GM19043 (cell line): ENCODE results near the gene MYT1.

Experiments
- ATAC-seq: cut with Tn5 transposase; IDR thresholded peaks from one replicate; pipeline ENCODE4 v1.9.1; 2021; ENCODE audit warnings: low read depth; ENCODE audit not compliant: unreplicated experiment

Gene MYT1

DNA sequence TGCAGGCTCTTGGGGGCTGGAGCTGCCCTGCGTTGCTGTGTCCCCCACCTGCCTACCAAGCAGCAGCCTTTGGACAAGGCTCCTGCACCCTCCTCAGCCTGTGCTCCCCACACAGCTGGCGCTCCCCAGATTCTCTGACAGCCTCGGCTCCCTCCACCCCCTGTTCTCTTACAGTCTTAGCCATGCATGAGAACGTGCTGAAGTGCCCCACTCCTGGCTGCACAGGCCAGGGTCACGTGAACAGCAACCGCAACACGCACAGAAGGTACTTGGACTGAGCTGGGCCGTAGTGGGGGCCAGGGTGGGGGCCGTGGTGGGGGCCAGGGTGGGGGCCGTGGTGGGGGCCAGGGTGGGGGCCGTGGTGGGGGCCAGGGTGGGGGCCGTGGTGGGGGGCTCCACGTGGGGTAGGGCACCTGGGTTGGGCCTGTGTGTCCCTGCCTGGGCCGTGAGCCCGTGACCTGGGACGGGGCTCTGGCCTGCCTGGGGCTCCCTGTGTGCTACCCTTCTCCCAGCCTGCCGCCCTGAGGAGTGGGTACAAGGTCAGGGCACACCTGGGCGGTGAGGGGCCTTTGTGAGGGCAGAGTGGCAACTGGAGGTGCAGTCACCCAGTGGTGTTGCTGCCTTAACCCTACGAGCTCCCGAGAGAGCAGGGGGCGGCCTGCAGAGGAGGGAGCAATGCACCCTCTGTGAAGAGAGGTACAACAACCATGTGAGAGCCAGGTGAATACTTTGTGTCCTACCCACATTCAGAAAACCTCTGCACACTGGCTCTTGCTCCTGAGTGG is 47.8 kb downstream of the MYT1 start:
- ATAC-seq = no peak

DNA sequence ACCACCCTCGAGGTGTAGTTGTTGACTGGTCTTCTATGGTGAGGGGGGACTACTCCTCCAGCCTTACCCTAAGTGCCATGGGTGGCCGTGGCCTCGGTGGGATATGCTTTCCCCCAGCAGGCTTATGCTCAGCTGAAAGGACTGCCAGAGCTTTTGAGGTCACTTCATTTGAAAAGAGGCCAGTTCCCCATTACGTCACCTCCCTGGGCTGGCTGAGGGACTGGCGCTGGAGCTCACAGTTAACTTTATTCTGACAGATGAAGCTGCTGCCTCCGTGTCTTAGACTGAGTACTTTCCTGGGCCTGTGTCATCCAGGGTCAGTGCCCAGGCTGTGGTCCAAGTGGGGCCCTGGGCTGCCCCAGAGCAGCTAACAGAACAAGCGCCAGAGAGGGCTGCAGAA is 48.5 kb downstream of the MYT1 start:
- ATAC-seq = no peak

- no peak for ATAC-seq
Measured at GRCh38 chr20:64214113-64214512, 49.9 kb downstream of the MYT1 start.

DNA sequence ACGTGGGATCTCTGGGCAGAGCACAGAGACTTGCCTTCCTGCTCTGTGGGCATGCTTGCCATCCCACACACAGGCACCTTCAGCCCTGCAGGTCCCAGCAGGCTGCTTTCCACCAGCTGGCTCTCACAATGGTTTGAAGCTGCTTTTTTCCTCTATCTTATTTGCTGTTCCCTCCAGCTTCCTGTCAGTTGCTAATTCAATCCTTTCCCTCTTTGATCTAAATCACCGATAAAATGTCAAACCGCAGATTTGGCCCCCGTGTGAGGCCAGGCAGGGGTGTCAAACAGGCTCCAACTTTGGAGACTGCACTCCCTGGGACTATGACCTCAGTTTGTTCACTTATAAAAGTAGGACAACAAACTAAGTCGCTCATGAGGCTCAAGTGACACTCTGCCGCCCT is 50.7 kb downstream of the MYT1 start:
- ATAC-seq = no peak

GRCh38 chr20:64216036-64216435 is 51.8 kb downstream of the MYT1 start:
- ATAC-seq = no peak

- no peak for ATAC-seq
Measured at GRCh38 chr20:64216910-64217309, 52.7 kb downstream of the MYT1 start.

- ATAC-seq = no peak
Measured at GRCh38 chr20:64217539-64218221, 53.4 kb downstream of the MYT1 start.

DNA sequence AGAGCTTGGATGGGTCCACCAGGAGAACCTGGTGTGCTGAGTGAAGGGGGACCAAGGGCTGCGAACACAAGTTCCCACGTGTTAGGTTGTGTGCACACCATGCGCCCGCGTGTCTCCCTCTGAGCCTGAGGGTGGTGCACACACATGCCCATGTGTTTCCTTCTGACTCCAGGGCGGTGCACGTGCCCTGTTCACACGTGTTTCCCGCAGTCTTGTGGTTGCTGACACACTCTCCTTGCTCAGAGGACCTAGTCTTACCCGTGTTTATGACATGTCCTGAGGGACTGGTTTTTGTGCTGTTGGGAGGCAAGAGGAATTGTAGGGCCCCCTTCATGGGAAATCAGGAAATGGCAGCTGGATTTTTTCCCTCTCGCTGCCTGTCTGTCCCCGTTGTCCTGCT is 55.0 kb downstream of the MYT1 start:
- ATAC-seq = no peak

DNA sequence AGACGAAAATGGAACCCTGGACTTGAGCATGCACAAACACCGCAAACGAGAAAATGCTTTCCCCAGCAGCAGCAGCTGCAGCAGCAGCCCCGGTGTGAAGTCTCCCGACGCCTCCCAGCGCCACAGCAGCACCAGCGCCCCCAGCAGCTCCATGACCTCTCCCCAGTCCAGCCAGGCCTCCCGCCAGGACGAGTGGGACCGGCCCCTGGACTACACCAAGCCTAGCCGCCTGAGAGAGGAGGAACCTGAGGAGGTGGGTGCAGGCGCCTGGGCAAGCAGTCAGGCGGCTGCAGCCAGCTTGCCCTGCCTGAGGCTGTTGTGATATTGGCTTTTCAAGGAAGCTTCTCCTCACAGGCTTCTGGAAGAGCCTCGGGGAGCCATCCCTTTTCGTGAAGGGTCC is 55.5 kb downstream of the MYT1 start:
- ATAC-seq = no peak

GRCh38 chr20:64220420-64220819 is 56.2 kb downstream of the MYT1 start:
- ATAC-seq = no peak

- ATAC-seq = no peak
Measured at GRCh38 chr20:64220891-64221527, 56.8 kb downstream of the MYT1 start.

GRCh38 chr20:64222291-64222735 is 58.1 kb downstream of the MYT1 start:
- no peak for ATAC-seq

- ATAC-seq = no peak
Measured at GRCh38 chr20:64222851-64223525, 58.7 kb downstream of the MYT1 start.

GRCh38 chr20:64223526-64224067 is 59.3 kb downstream of the MYT1 start:
- ATAC-seq = no peak

GRCh38 chr20:64224351-64225170 is 60.3 kb downstream of the MYT1 start:
- no peak for ATAC-seq

DNA sequence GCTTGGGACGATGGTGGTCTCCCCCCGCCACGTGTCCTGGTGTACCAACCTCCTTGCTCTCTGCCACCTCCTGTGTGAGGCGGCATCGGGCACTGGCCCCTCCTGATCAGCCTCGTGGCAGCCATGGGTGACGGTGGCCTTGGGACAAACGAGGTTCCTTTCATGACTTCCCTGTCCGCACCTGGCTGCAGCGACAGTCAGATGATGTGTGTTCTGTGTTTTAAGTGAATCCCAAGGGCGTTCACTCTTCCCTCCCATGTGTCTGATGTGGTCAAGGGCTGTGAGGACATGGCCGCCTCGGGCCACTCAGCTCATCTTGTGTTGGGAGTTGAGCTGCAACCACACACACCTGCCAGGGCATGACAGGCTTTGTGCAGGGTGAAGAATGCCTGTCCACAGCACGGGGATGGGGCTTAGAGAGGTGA is 60.9 kb downstream of the MYT1 start:
- no peak for ATAC-seq

- no peak for ATAC-seq
Measured at GRCh38 chr20:64225828-64226598, 61.8 kb downstream of the MYT1 start.

DNA sequence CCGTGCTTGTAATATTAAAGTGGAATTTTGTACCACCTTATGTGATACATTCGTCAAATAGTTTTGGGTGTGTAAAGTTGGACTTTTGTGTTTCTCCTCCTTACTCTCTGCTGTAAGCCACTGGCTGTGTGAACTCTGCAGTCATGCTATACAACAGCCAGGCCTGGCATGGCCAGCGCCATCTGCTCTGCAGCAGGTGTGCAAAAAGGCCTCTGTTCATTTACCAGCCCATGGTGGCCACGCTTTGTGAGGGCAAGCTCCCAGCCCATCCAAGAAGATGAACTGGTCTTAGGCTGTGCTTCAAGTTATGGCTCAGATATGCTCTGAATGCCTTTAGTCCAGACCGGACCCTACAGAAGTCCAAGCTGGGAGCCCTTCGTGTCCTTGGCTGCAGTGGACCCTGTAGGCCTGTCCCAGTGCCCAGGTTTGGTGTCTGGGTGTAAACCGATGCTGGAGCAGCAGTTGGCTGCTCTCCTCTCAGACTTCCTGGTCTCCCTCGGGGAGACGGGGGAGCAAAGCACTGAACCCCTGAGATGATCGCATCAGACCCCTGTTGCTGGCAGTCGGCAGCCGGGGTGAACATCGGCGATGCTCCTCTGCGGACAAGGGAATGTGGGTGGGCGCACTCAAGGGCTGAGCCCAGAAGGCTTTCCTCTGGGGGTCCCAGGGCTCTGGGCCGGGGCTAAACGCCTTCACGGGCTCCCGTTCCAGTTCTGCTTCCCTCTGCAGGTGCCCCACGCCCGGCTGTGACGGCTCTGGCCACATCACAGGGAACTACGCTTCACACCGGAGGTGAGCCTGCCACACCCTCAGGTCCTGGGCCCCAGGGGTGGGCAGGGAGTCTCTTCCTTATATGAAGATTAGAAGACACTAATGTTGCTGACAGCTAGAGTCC is 62.7 kb downstream of the MYT1 start:
- ATAC-seq = no peak
